ENCODE results near the gene RING1. TPM values are rescaled to one million over a fixed set of nuclear protein-coding genes. Genes with fewer than 3 reads are reported as not detected.

Gene RING1
- polyA plus RNA-seq, 1 experiment, result 36.6 TPM

DNA sequence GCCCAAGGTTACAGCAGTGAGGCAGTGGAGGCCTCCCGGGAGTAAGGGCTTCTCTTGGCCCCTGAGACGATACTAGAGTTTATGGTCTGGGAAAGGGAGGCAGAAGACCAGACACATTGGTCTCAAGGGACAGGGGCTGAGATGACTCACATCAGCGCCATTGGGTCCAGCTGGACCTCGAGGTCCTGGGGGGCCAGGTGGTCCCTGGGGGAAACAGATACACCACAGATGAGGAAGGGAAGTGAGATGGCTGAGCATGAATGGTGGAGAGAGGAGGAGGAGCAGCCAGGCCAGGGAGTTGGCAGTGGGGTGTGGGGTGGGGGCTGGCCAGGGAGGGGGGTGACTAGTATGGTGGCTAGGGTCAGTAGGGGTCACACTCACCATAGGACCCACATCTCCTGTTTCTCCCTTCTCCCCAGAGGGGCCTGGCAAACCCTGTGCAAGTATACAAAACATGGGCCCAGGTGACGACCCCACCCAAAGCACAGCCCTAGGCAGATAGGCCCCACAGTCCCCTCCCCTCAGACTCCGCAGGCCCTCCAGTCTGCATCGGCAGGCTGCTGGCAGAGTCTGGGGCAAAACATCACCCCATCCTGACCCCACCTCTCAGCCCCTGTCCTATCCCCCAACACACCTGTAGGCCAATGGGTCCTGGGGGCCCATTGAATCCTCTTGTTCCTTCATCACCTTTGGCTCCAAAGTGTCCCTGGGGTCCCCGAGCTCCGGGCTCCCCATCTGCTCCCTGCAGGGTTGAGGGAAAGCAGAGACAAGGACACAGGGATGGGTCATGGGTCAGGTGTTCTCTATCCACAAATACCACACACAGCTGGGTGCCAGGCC lies 37.9 kb upstream of the RING1 start:
- CTCF ChIA-PET, result interaction anchor here (3.8 kb wide), 1 partner anchor 10 kb away, joined by 39 read pairs; no protein-coding TSS in a partner anchor
- TF ChIP-seq, protein P1, sequence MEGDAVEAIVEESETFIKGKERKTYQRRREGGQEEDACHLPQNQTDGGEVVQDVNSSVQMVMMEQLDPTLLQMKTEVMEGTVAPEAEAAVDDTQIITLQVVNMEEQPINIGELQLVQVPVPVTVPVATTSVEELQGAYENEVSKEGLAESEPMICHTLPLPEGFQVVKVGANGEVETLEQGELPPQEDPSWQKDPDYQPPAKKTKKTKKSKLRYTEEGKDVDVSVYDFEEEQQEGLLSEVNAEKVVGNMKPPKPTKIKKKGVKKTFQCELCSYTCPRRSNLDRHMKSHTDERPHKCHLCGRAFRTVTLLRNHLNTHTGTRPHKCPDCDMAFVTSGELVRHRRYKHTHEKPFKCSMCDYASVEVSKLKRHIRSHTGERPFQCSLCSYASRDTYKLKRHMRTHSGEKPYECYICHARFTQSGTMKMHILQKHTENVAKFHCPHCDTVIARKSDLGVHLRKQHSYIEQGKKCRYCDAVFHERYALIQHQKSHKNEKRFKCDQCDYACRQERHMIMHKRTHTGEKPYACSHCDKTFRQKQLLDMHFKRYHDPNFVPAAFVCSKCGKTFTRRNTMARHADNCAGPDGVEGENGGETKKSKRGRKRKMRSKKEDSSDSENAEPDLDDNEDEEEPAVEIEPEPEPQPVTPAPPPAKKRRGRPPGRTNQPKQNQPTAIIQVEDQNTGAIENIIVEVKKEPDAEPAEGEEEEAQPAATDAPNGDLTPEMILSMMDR (IDR thresholded peaks at IDR 0.05; ENCODE audit: insufficient read depth, low read depth, low read length), result no peak
- Histone ChIP-seq H3K36me3 (ENCODE audit: control insufficient read depth, insufficient read depth, low read length) (no peaks in the 10 kb centered on the region), H3K4me3 (ENCODE audit: low read depth, low read length) (no peak overlapping the region), H3K27me3 (ENCODE audit: control insufficient read depth, insufficient read depth, low read length) (peaks cover 3% of the 10 kb centered on the region)
- DNase-seq (ENCODE audit: low read depth), result no peak
- POLR2A ChIA-PET, result no interaction called here

DNA sequence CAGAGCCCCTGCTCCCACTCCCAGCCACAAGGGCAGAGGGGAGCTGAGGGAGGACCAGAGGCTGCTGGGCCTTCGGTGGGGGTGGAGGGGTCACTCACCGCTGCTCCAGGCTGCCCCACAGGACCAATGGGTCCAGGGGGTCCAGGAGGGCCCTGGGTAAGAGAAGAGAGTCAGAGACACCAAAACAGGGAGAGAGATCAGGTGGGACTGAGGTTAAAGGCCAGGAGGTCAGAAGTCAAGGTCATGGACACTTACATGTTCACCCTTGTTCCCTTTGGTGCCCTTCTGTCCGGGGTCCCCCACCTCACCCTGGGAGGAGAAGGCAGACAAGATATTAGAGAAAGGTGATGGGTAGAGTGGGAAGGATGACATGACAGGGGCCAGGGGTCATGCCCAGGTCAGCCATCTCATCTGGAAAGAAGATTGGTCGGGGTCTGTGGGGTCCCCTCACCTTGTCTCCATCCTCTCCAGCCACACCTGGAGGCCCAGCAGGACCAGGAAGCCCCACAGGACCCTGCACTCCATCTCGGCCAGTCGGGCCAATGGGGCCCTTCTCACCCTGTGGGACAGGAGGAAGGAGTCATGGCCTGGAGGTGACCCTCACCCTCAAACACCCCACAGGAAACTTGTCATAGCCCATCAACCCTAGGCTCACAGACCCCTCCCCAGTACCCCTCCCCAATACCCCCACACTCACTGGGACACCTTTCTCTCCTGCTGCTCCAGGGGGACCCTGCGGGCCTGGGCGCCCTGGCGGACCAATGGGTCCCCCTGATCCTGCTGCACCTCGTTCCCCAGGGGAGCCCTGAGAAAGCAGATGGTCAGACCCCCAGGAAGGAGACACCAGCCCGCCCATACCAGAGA lies 37.1 kb upstream of the RING1 start:
- no peak for DNase-seq (ENCODE audit: low read depth)
- POLR2A ChIA-PET, result no interaction called here
- TF ChIP-seq, protein P1 (IDR thresholded peaks at IDR 0.05; ENCODE audit: insufficient read depth, low read depth, low read length), result no peak
- H3K4me3 ChIP-seq (ENCODE audit: low read depth, low read length), result no peak overlapping the region
- peaks cover 3% of the 10 kb centered on the region for H3K27me3 ChIP-seq (ENCODE audit: control insufficient read depth, insufficient read depth, low read length)
- CTCF ChIA-PET, result interaction anchor here (1.8 to 4.3 kb wide), 3 partner anchors 10 to 157 kb away, joined by 11 to 39 read pairs (median 33); no protein-coding TSS in a partner anchor
- no peaks in the 10 kb centered on the region for H3K36me3 ChIP-seq (ENCODE audit: control insufficient read depth, insufficient read depth, low read length)

DNA sequence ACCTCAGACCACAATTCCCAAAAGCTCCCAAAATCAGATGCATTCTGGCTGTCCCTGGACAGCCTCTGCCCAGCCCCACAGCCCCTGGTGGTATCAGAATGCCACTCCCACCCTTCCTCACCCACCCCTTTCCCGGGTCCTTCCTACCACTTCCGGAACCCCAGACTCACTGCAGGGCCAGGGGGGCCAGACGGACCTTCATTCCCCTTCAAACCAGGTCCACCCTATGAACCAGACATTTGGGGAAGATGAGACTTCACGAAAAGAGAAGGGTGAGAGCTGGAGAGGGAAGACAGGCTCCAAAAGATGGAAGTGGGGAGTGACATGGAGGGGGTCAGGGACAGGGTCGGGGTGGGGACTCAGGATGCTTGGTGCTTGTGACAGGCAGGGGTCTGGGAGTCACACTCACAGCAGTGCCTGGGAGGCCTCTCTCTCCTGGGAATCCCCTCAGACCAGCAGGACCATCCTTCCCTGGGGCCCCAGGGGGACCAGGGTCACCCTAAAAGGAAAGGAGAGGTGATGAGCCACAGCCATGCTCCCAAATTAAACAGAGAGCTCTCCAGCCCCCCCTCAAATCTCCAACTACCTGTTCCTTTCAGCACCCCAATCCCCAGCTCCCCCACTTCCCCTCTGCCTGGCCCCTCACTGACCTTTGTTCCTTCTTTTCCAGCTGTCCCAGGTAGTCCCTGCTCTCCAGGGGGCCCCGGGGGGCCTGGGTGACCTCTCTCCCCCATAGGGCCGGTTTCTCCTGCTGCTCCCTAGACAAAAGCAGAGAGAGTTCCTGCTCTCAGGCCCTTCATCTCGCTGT lies 36.2 kb upstream of the RING1 start:
- POLR2A ChIA-PET, result no interaction called here
- H3K27me3 ChIP-seq (ENCODE audit: control insufficient read depth, insufficient read depth, low read length), result peaks cover 3% of the 10 kb centered on the region
- no peaks in the 10 kb centered on the region for H3K36me3 ChIP-seq (ENCODE audit: control insufficient read depth, insufficient read depth, low read length)
- CTCF ChIA-PET, result interaction anchor here (0.6 to 4.3 kb wide), 22 partner anchors 8 to 334 kb away, joined by 3 to 39 read pairs (median 4); partner anchors contain the start of genes HLA-DMA and TAP2
- TF ChIP-seq, protein P1 (IDR thresholded peaks at IDR 0.05; ENCODE audit: insufficient read depth, low read depth, low read length), result no peak
- H3K4me3 ChIP-seq (ENCODE audit: low read depth, low read length), result no peak overlapping the region
- DNase-seq (ENCODE audit: low read depth), result no peak

DNA sequence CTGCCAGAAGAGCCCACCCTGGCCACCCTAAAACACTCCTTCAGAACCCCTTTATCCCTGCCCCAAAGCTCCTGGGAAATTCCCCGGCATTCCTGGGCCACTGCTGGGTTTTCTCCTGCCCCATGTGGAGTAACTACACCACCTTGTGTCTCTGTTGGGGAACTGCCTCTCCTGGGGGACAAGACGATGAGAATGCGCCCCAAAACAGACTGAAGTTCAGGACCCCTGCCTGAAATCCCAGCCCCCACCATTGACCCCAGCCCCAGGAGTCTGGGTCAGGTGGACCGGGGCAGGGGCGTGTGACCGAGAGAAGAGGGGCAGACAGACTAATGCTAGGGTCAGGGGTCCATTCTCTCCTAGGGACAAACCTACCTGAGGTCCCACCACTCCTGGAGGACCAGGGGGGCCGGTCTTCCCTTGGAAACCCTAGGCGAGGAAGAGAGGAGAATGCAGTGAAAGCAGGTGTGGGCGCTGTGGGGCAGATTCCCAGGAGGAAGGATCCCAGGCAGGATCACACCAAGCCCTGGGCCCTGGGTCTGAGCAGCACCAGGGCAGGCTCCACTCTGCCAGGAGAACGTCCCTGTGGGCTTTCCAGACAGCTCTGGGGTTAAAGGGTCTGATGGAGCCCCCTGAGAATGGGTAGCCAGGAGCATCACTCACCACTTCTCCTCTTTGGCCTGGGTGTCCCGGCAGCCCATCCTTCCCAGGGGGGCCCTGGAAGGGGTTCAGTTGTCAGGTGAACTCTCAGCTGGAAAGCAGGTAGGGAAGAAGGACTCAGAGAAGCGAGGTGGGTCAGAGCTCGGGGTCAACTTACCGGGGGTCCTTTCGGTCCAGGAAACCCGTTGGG lies 35.4 kb upstream of the RING1 start:
- ChIA-PET CTCF (interaction anchor here (0.6 to 4.3 kb wide), 28 partner anchors 9 to 334 kb away, joined by 3 to 39 read pairs (median 4); partner anchors contain the start of genes HLA-DMA and TAP2), POLR2A (no interaction called here)
- Histone ChIP-seq H3K4me3 (ENCODE audit: low read depth, low read length) (no peak overlapping the region), H3K27me3 (ENCODE audit: control insufficient read depth, insufficient read depth, low read length) (peaks cover 3% of the 10 kb centered on the region), H3K36me3 (ENCODE audit: control insufficient read depth, insufficient read depth, low read length) (no peaks in the 10 kb centered on the region)
- TF ChIP-seq, protein P1 (IDR thresholded peaks at IDR 0.05; ENCODE audit: insufficient read depth, low read depth, low read length), result peak; percentile 76
- DNase-seq (ENCODE audit: low read depth), result no peak

All from BJ (cell line).